ENCODE measurements around the gene CDH11. TPM values are rescaled to one million over a fixed set of nuclear protein-coding genes. Genes with fewer than 3 reads are reported as not detected.

Gene CDH11
- total and polyA plus RNA-seq, 4 experiments from 2014 or later, result not detected

- intact Hi-C loops (cut with micrococcal nuclease), result no loop called here
- POLR2A ChIA-PET (ENCODE audit: partially characterized antibody), result no interaction called here
- CTCF ChIA-PET (ENCODE audit: partially characterized antibody), result no interaction called here
- no peak for DNase-seq
- Mint-ChIP-seq H3K36me3 (no peaks in the 10 kb centered on the region), H3K4me3 (no peak overlapping the region), H3K4me1 (no peaks in the 10 kb centered on the region), H3K27me3 (no peaks in the 10 kb centered on the region), H3K27ac (no peak overlapping the region), H3K9me3 (peaks cover 3 to 18% (median 6%) of the 10 kb centered on the region in 8 donors)
- Histone ChIP-seq H3K27ac (ENCODE audit: low read depth, low read length) (no peak overlapping the region), H3K4me3 (ENCODE audit: low read length in 2 of 2) (no peak overlapping the region), H3K27me3 (ENCODE audit: insufficient read depth, low read length) (no peaks in the 10 kb centered on the region), H3K36me3 (ENCODE audit: insufficient read depth, low read length) (no peaks in the 10 kb centered on the region), H3K4me1 (ENCODE audit: insufficient read depth, low read length) (no peaks in the 10 kb centered on the region), H3K9me3 (ENCODE audit: control insufficient read depth in 1 of 2, low read length in 2 of 2) (no peaks in the 10 kb centered on the region)
Observed at GRCh38 chr16:65059406-65059980, 62.4 kb downstream of the CDH11 start.

GRCh38 chr16:65057184-65057583, 64.7 kb downstream of the CDH11 start:
- Mint-ChIP-seq H3K4me1 (no peaks in the 10 kb centered on the region), H3K9me3 (peaks cover 3 to 24% (median 8%) of the 10 kb centered on the region in 8 donors), H3K36me3 (no peaks in the 10 kb centered on the region), H3K27ac (no peak overlapping the region), H3K4me3 (no peak overlapping the region), H3K27me3 (no peaks in the 10 kb centered on the region)
- H3K36me3 ChIP-seq (ENCODE audit: insufficient read depth, low read length), result no peaks in the 10 kb centered on the region
- DNase-seq, result no peak
- H3K27ac ChIP-seq (ENCODE audit: low read depth, low read length), result no peak overlapping the region
- CTCF ChIA-PET (ENCODE audit: partially characterized antibody), result no interaction called here
- no peaks in the 10 kb centered on the region for H3K9me3 ChIP-seq (ENCODE audit: control insufficient read depth in 1 of 2, low read length in 2 of 2)
- H3K4me3 ChIP-seq (ENCODE audit: low read length in 2 of 2), result no peak overlapping the region
- H3K27me3 ChIP-seq (ENCODE audit: insufficient read depth, low read length), result no peaks in the 10 kb centered on the region
- intact Hi-C loops (cut with micrococcal nuclease), result no loop called here
- H3K4me1 ChIP-seq (ENCODE audit: insufficient read depth, low read length), result no peaks in the 10 kb centered on the region
- POLR2A ChIA-PET (ENCODE audit: partially characterized antibody), result no interaction called here

GRCh38 chr16:65054457-65054856, 67.4 kb downstream of the CDH11 start:
- H3K36me3 ChIP-seq (ENCODE audit: insufficient read depth, low read length), result no peaks in the 10 kb centered on the region
- H3K4me3 ChIP-seq (ENCODE audit: low read length in 2 of 2), result no peak overlapping the region
- no peaks in the 10 kb centered on the region for H3K4me1 Mint-ChIP-seq
- POLR2A ChIA-PET (ENCODE audit: partially characterized antibody), result no interaction called here
- DNase-seq, result no peak
- intact Hi-C loops (cut with micrococcal nuclease), result no loop called here
- H3K27me3 Mint-ChIP-seq, result no peaks in the 10 kb centered on the region
- no peak overlapping the region for H3K27ac Mint-ChIP-seq
- no peaks in the 10 kb centered on the region for H3K27me3 ChIP-seq (ENCODE audit: insufficient read depth, low read length)
- H3K9me3 Mint-ChIP-seq, result peaks cover 3 to 25% (median 9%) of the 10 kb centered on the region in 8 donors
- H3K4me1 ChIP-seq (ENCODE audit: insufficient read depth, low read length), result no peaks in the 10 kb centered on the region
- H3K27ac ChIP-seq (ENCODE audit: low read depth, low read length), result no peak overlapping the region
- CTCF ChIA-PET (ENCODE audit: partially characterized antibody), result no interaction called here
- no peak overlapping the region for H3K4me3 Mint-ChIP-seq
- no peaks in the 10 kb centered on the region for H3K36me3 Mint-ChIP-seq
- no peaks in the 10 kb centered on the region for H3K9me3 ChIP-seq (ENCODE audit: control insufficient read depth in 1 of 2, low read length in 2 of 2)

- POLR2A ChIA-PET (ENCODE audit: partially characterized antibody), result no interaction called here
- Mint-ChIP-seq H3K4me3 (no peak overlapping the region), H3K36me3 (no peaks in the 10 kb centered on the region), H3K4me1 (no peaks in the 10 kb centered on the region), H3K27me3 (no peaks in the 10 kb centered on the region), H3K9me3 (peaks cover 2 to 20% (median 6%) of the 10 kb centered on the region in 8 donors), H3K27ac (no peak overlapping the region)
- Histone ChIP-seq H3K36me3 (ENCODE audit: insufficient read depth, low read length) (no peaks in the 10 kb centered on the region), H3K9me3 (ENCODE audit: control insufficient read depth in 1 of 2, low read length in 2 of 2) (no peaks in the 10 kb centered on the region), H3K4me1 (ENCODE audit: insufficient read depth, low read length) (no peaks in the 10 kb centered on the region), H3K4me3 (ENCODE audit: low read length in 2 of 2) (no peak overlapping the region), H3K27me3 (ENCODE audit: insufficient read depth, low read length) (no peaks in the 10 kb centered on the region), H3K27ac (ENCODE audit: low read depth, low read length) (no peak overlapping the region)
- DNase-seq, result no peak
- intact Hi-C loops (cut with micrococcal nuclease), result no loop called here
- CTCF ChIA-PET (ENCODE audit: partially characterized antibody), result no interaction called here
Observed at GRCh38 chr16:65049679-65050078, 72.2 kb downstream of the CDH11 start.

- no peaks in the 10 kb centered on the region for H3K4me1 Mint-ChIP-seq
Observed at GRCh38 chr16:65045961-65046360, 75.9 kb downstream of the CDH11 start.

GRCh38 chr16:65044873-65045272, 77.0 kb downstream of the CDH11 start:
- ChIA-PET POLR2A (ENCODE audit: partially characterized antibody) (no interaction called here), CTCF (ENCODE audit: partially characterized antibody) (no interaction called here)
- Histone ChIP-seq H3K36me3 (ENCODE audit: insufficient read depth, low read length) (no peaks in the 10 kb centered on the region), H3K4me1 (ENCODE audit: insufficient read depth, low read length) (no peaks in the 10 kb centered on the region), H3K27me3 (ENCODE audit: insufficient read depth, low read length) (no peaks in the 10 kb centered on the region), H3K9me3 (ENCODE audit: control insufficient read depth in 1 of 2, low read length in 2 of 2) (no peaks in the 10 kb centered on the region), H3K27ac (ENCODE audit: low read depth, low read length) (no peak overlapping the region), H3K4me3 (ENCODE audit: low read length in 2 of 2) (no peak overlapping the region)
- DNase-seq, result no peak
- Mint-ChIP-seq H3K27ac (no peak overlapping the region), H3K4me1 (no peaks in the 10 kb centered on the region), H3K27me3 (no peaks in the 10 kb centered on the region), H3K36me3 (no peaks in the 10 kb centered on the region), H3K9me3 (peaks cover 4 to 24% (median 14%) of the 10 kb centered on the region in 8 donors), H3K4me3 (no peak overlapping the region)
- intact Hi-C loops (cut with micrococcal nuclease), result no loop called here

More at GRCh38 chr16:65045961-65046360, 75.9 kb downstream of the CDH11 start:
- ChIA-PET POLR2A (ENCODE audit: partially characterized antibody) (no interaction called here), CTCF (ENCODE audit: partially characterized antibody) (no interaction called here)
- DNase-seq, result no peak
- Histone ChIP-seq H3K36me3 (ENCODE audit: insufficient read depth, low read length) (no peaks in the 10 kb centered on the region), H3K27ac (ENCODE audit: low read depth, low read length) (no peak overlapping the region), H3K9me3 (ENCODE audit: control insufficient read depth in 1 of 2, low read length in 2 of 2) (no peaks in the 10 kb centered on the region), H3K4me3 (ENCODE audit: low read length in 2 of 2) (no peak overlapping the region), H3K4me1 (ENCODE audit: insufficient read depth, low read length) (no peaks in the 10 kb centered on the region), H3K27me3 (ENCODE audit: insufficient read depth, low read length) (no peaks in the 10 kb centered on the region)
- Mint-ChIP-seq H3K36me3 (no peaks in the 10 kb centered on the region), H3K4me3 (no peak overlapping the region), H3K27me3 (no peaks in the 10 kb centered on the region), H3K27ac (no peak overlapping the region), H3K9me3 (peaks cover 4 to 24% (median 11%) of the 10 kb centered on the region in 8 donors)
- intact Hi-C loops (cut with micrococcal nuclease), result no loop called here

- ChIA-PET POLR2A (ENCODE audit: partially characterized antibody) (no interaction called here), CTCF (ENCODE audit: partially characterized antibody) (no interaction called here)
- Mint-ChIP-seq H3K36me3 (no peaks in the 10 kb centered on the region), H3K27me3 (no peaks in the 10 kb centered on the region), H3K4me3 (no peak overlapping the region), H3K27ac (no peak overlapping the region), H3K9me3 (peaks cover 4 to 24% (median 14%) of the 10 kb centered on the region in 8 donors), H3K4me1 (no peaks in the 10 kb centered on the region)
- no peaks in the 10 kb centered on the region for H3K36me3 ChIP-seq (ENCODE audit: insufficient read depth, low read length)
- no peaks in the 10 kb centered on the region for H3K27me3 ChIP-seq (ENCODE audit: insufficient read depth, low read length)
- no peaks in the 10 kb centered on the region for H3K9me3 ChIP-seq (ENCODE audit: control insufficient read depth in 1 of 2, low read length in 2 of 2)
- no peaks in the 10 kb centered on the region for H3K4me1 ChIP-seq (ENCODE audit: insufficient read depth, low read length)
- intact Hi-C loops (cut with micrococcal nuclease), result no loop called here
- no peak overlapping the region for H3K4me3 ChIP-seq (ENCODE audit: low read length in 2 of 2)
- H3K27ac ChIP-seq (ENCODE audit: low read depth, low read length), result no peak overlapping the region
- no peak for DNase-seq
Observed at GRCh38 chr16:65044026-65044425, 77.8 kb downstream of the CDH11 start.

All from CD4-positive, alpha-beta memory T cell (primary cell).